ENCODE results near the gene SIPA1L3.
A peak's percentile ranks its signal among the peaks of the same experiment; 100 is the strongest.

SIPA1L3 gene

GRCh38 chr19:37997911-37998344 lies 90.9 kb downstream of the SIPA1L3 start:
- DNase-seq (ENCODE audit: low read depth): peak; percentile 97

- no peak for DNase-seq (ENCODE audit: low read depth)
Measured at GRCh38 chr19:37998801-37999308, 91.8 kb downstream of the SIPA1L3 start.

- peak; percentile 99 for DNase-seq (ENCODE audit: low read depth)
Measured at GRCh38 chr19:37999309-38000213, 92.6 kb downstream of the SIPA1L3 start.

GRCh38 chr19:38001158-38001781 lies 94.3 kb downstream of the SIPA1L3 start:
- no peak for DNase-seq (ENCODE audit: low read depth)

- DNase-seq (ENCODE audit: low read depth): peak; percentile 93
Measured at GRCh38 chr19:38003438-38004185, 96.6 kb downstream of the SIPA1L3 start.

- DNase-seq (ENCODE audit: low read depth): peak; percentile 50
Measured at GRCh38 chr19:38004186-38004520, 97.1 kb downstream of the SIPA1L3 start.

GRCh38 chr19:38004521-38005223 lies 97.7 kb downstream of the SIPA1L3 start:
- peak; percentile 95 for DNase-seq (ENCODE audit: low read depth)

- DNase-seq (ENCODE audit: low read depth): no peak
Measured at GRCh38 chr19:38005224-38005614, 98.2 kb downstream of the SIPA1L3 start.

- DNase-seq (ENCODE audit: low read depth): no peak
Measured at GRCh38 chr19:38006361-38007045, 99.5 kb downstream of the SIPA1L3 start.

GRCh38 chr19:38009650-38010242 lies 102.7 kb downstream of the SIPA1L3 start:
- no peak for DNase-seq (ENCODE audit: low read depth)

GRCh38 chr19:38011426-38011825 lies 104.4 kb downstream of the SIPA1L3 start:
- DNase-seq (ENCODE audit: low read depth): no peak

- DNase-seq (ENCODE audit: low read depth): no peak
Measured at GRCh38 chr19:38012290-38012689, 105.3 kb downstream of the SIPA1L3 start.

GRCh38 chr19:38012944-38013343 lies 105.9 kb downstream of the SIPA1L3 start:
- no peak for DNase-seq (ENCODE audit: low read depth)

- no peak for DNase-seq (ENCODE audit: low read depth)
Measured at GRCh38 chr19:38013913-38014580, 107.0 kb downstream of the SIPA1L3 start.

- DNase-seq (ENCODE audit: low read depth): no peak
Measured at GRCh38 chr19:38015216-38015615, 108.2 kb downstream of the SIPA1L3 start.

GRCh38 chr19:38015761-38016160 lies 108.8 kb downstream of the SIPA1L3 start:
- DNase-seq (ENCODE audit: low read depth): no peak

- DNase-seq (ENCODE audit: low read depth): no peak
Measured at GRCh38 chr19:38017401-38018151, 110.6 kb downstream of the SIPA1L3 start.

GRCh38 chr19:38018694-38019395 lies 111.8 kb downstream of the SIPA1L3 start:
- no peak for DNase-seq (ENCODE audit: low read depth)

- DNase-seq (ENCODE audit: low read depth): no peak
Measured at GRCh38 chr19:38019396-38019724, 112.4 kb downstream of the SIPA1L3 start.
